OCI-LY1 (cell line): ENCODE results near the gene TCERG1L.

Experiments
- H2AFZ ChIP-seq: fragments of 200-600 bp; sonication (generic), shearing (Covaris generic); 2 replicates; pipeline ENCODE4 v1.6.0; 2014; ENCODE audit warnings: antibody characterized with exemption, mild to moderate bottlenecking, low read length
- H3F3A ChIP-seq: fragments of 200-600 bp; sonication (generic), shearing (Covaris generic); 2 replicates; pipeline ENCODE4 v1.6.0; 2014; ENCODE audit warnings: mild to moderate bottlenecking, antibody characterized with exemption, low read length, moderate library complexity; ENCODE audit not compliant: insufficient read depth
- H3K27ac ChIP-seq: fragments of 200-600 bp; sonication (generic); 2 replicates; pipeline ENCODE4 v1.5.1; 2014; ENCODE audit warnings: low read length, mixed run types, mild to moderate bottlenecking, low read depth; ENCODE audit not compliant: poor library complexity, severe bottlenecking
- H3K27me3 ChIP-seq: fragments of 200-600 bp; sonication (generic); 2 replicates; pipeline ENCODE4 v1.6.0; 2014; ENCODE audit warnings: antibody characterized with exemption, mild to moderate bottlenecking, low read length, moderate library complexity; ENCODE audit not compliant: insufficient read depth
- H3K36me3 ChIP-seq: fragments of 200-600 bp; sonication (generic); 2 replicates; pipeline ENCODE4 v1.6.1; 2014; ENCODE audit warnings: mild to moderate bottlenecking, antibody characterized with exemption, low read length, moderate library complexity, mixed read lengths; ENCODE audit not compliant: insufficient read depth
- H3K4me1 ChIP-seq: fragments of 200-600 bp; sonication (generic); 2 replicates; pipeline ENCODE4 v1.5.1; 2014; ENCODE audit warnings: mild to moderate bottlenecking, low read length, moderate library complexity; ENCODE audit not compliant: insufficient read depth, severe bottlenecking
- H3K4me2 ChIP-seq: fragments of 200-600 bp; sonication (generic), shearing (Covaris generic); 2 replicates; pipeline ENCODE4 v1.6.1; 2014; ENCODE audit warnings: low read length
- H3K4me3 ChIP-seq: fragments of 200-600 bp; sonication (generic); 2 replicates; pipeline ENCODE4 v1.5.1; 2014; ENCODE audit warnings: low read length, low read depth, mild to moderate bottlenecking, mixed read lengths; ENCODE audit not compliant: poor library complexity, severe bottlenecking
- H3K79me2 ChIP-seq: fragments of 200-600 bp; shearing (Covaris generic); 2 replicates; pipeline ENCODE4 v1.6.1; 2016; ENCODE audit warnings: mixed run types, low read length, mixed read lengths; ENCODE audit not compliant: insufficient read depth
- H3K9ac ChIP-seq: fragments of 200-600 bp; sonication (generic), shearing (Covaris generic); 2 replicates; pipeline ENCODE4 v1.6.1; 2014; ENCODE audit warnings: mild to moderate bottlenecking, low read length, mixed read lengths
- H3K9me2 ChIP-seq: fragments of 200-600 bp; sonication (generic), shearing (Covaris generic); 2 replicates; pipeline ENCODE4 v1.6.1; 2014; ENCODE audit warnings: low read depth, mild to moderate bottlenecking, low read length, mixed read lengths
- H3K9me3 ChIP-seq: fragments of 200-600 bp; shearing (Covaris generic); 2 replicates; pipeline ENCODE4 v1.6.1; 2014; ENCODE audit warnings: low read length, mixed read lengths
- H4K20me1 ChIP-seq: fragments of 200-600 bp; sonication (generic), shearing (Covaris generic); 2 replicates; pipeline ENCODE4 v1.6.0; 2016; ENCODE audit warnings: mild to moderate bottlenecking, low read length; ENCODE audit not compliant: insufficient read depth
- CTCF ChIP-seq: fragments of 200-600 bp; sonication (generic), shearing (Covaris generic); IDR thresholded peaks from 2 replicates; pipeline ENCODE4 v1.5.1; 2017; ENCODE audit warnings: mild to moderate bottlenecking, antibody characterized with exemption, low read length, moderate library complexity, mixed read lengths
- EZH2 ChIP-seq: fragments of 200-600 bp; sonication (generic), shearing (Covaris generic); IDR thresholded peaks from 2 replicates; pipeline ENCODE4 v1.8.0; 2017; ENCODE audit warnings: borderline replicate concordance, mixed run types, mild to moderate bottlenecking, antibody characterized with exemption, low read length, moderate library complexity, mixed read lengths

The TCERG1L gene

GRCh38 chr10:131142517-131143380, 168.8 kb downstream of the TCERG1L start:
- no peaks in the 10 kb centered on the region for H3K9me2 ChIP-seq
- no peak overlapping the region for H3K27ac ChIP-seq
- H2AFZ ChIP-seq, result no peak overlapping the region
- H3K4me3 ChIP-seq, result no peak overlapping the region
- H4K20me1 ChIP-seq, result no peaks in the 10 kb centered on the region
- H3K9me3 ChIP-seq, result no peaks in the 10 kb centered on the region
- H3K79me2 ChIP-seq, result no peaks in the 10 kb centered on the region
- no peak overlapping the region for H3K9ac ChIP-seq
- TF ChIP-seq CTCF (no peak), EZH2 (no peak)
- no peak overlapping the region for H3K4me2 ChIP-seq
- H3F3A ChIP-seq, result no peaks in the 10 kb centered on the region
- no peaks in the 10 kb centered on the region for H3K27me3 ChIP-seq
- H3K4me1 ChIP-seq, result no peaks in the 10 kb centered on the region
- no peaks in the 10 kb centered on the region for H3K36me3 ChIP-seq

- no peaks in the 10 kb centered on the region for H4K20me1 ChIP-seq
- H3F3A ChIP-seq, result no peaks in the 10 kb centered on the region
- no peaks in the 10 kb centered on the region for H3K4me1 ChIP-seq
- TF ChIP-seq CTCF (no peak), EZH2 (no peak)
- H3K27me3 ChIP-seq, result no peaks in the 10 kb centered on the region
- no peak overlapping the region for H3K4me2 ChIP-seq
- H3K4me3 ChIP-seq, result no peak overlapping the region
- H3K9me2 ChIP-seq, result no peaks in the 10 kb centered on the region
- no peak overlapping the region for H2AFZ ChIP-seq
- H3K79me2 ChIP-seq, result no peaks in the 10 kb centered on the region
- H3K27ac ChIP-seq, result no peak overlapping the region
- H3K9me3 ChIP-seq, result no peaks in the 10 kb centered on the region
- H3K36me3 ChIP-seq, result no peaks in the 10 kb centered on the region
- no peak overlapping the region for H3K9ac ChIP-seq
Measured at GRCh38 chr10:131141645-131142516, 169.6 kb downstream of the TCERG1L start.

- no peak for TF ChIP-seq CTCF
- TF ChIP-seq EZH2, result no peak
- H2AFZ ChIP-seq, result no peak overlapping the region
- H4K20me1 ChIP-seq, result no peaks in the 10 kb centered on the region
- H3F3A ChIP-seq, result no peaks in the 10 kb centered on the region
- no peak overlapping the region for H3K4me3 ChIP-seq
- no peaks in the 10 kb centered on the region for H3K4me1 ChIP-seq
- H3K79me2 ChIP-seq, result no peaks in the 10 kb centered on the region
- H3K9ac ChIP-seq, result no peak overlapping the region
- no peaks in the 10 kb centered on the region for H3K9me2 ChIP-seq
- H3K9me3 ChIP-seq, result no peaks in the 10 kb centered on the region
- H3K4me2 ChIP-seq, result no peak overlapping the region
- H3K27me3 ChIP-seq, result no peaks in the 10 kb centered on the region
- H3K36me3 ChIP-seq, result no peaks in the 10 kb centered on the region
- no peak overlapping the region for H3K27ac ChIP-seq
Measured at GRCh38 chr10:131141207-131141606, 170.3 kb downstream of the TCERG1L start.
